EL (cell line): ENCODE data around the gene UAP1L1.

ENCODE experiments used
- DNase-seq: peaks from one replicate; pipeline ENCODE4 v3.0.0-alpha.2; 2016

Gene UAP1L1

GRCh38 chr9:137077758-137078693 is 709 bp downstream of the UAP1L1 start:
- DNase-seq = peak; percentile 34

GRCh38 chr9:137078701-137079400 is 1.5 kb downstream of the UAP1L1 start:
- no peak for DNase-seq

- DNase-seq = no peak
Measured at GRCh38 chr9:137079401-137079787, 2.1 kb downstream of the UAP1L1 start.

- no peak for DNase-seq
Measured at GRCh38 chr9:137080260-137081122, 3.2 kb downstream of the UAP1L1 start.

- no peak for DNase-seq
Measured at GRCh38 chr9:137082222-137082924, 5.1 kb downstream of the UAP1L1 start.

GRCh38 chr9:137082925-137083290 is 5.6 kb downstream of the UAP1L1 start:
- DNase-seq = no peak

GRCh38 chr9:137083394-137084004 is 6.2 kb downstream of the UAP1L1 start:
- peak; percentile 98 for DNase-seq

- no peak for DNase-seq
Measured at GRCh38 chr9:137084526-137084925, 7.2 kb downstream of the UAP1L1 start.

- peak; percentile 68 for DNase-seq
Measured at GRCh38 chr9:137085920-137086530, 8.7 kb downstream of the UAP1L1 start.

- peak; percentile 99 for DNase-seq
Measured at GRCh38 chr9:137086531-137087408, 9.5 kb downstream of the UAP1L1 start, which contains the start of gene MAN1B1. Gene MAN1B1 (plus strand): TSS chr9:137086985. CDS start chr9:137087000, 15 bp downstream.

- DNase-seq = no peak
Measured at GRCh38 chr9:137087409-137087925, 10.2 kb downstream of the UAP1L1 start.

- no peak for DNase-seq
Measured at GRCh38 chr9:137088121-137088520, 10.8 kb downstream of the UAP1L1 start.

GRCh38 chr9:137089232-137089947 is 12.1 kb downstream of the UAP1L1 start:
- DNase-seq = no peak

GRCh38 chr9:137095664-137096517 is 18.6 kb downstream of the UAP1L1 start:
- DNase-seq = no peak

- DNase-seq = no peak
Measured at GRCh38 chr9:137096785-137097546, 19.6 kb downstream of the UAP1L1 start.

GRCh38 chr9:137097761-137098462 is 20.6 kb downstream of the UAP1L1 start:
- no peak for DNase-seq

GRCh38 chr9:137099231-137099630 is 21.9 kb downstream of the UAP1L1 start:
- DNase-seq = no peak
